IPS-18c (cell line): ENCODE data around the gene PHLDB1.

Experiments
- H3K4me3 ChIP-seq: 2 replicates; pipeline ENCODE4 v1.7.0; 2013; ENCODE audit warnings: low read depth, mild to moderate bottlenecking, low read length, moderate library complexity; ENCODE audit not compliant: insufficient read depth
- H3K9me3 ChIP-seq: one replicate; pipeline ENCODE4 v1.6.1; 2013; ENCODE audit warnings: mild to moderate bottlenecking, low read length, moderate library complexity; ENCODE audit not compliant: control insufficient read depth, insufficient read depth

Gene PHLDB1

DNA sequence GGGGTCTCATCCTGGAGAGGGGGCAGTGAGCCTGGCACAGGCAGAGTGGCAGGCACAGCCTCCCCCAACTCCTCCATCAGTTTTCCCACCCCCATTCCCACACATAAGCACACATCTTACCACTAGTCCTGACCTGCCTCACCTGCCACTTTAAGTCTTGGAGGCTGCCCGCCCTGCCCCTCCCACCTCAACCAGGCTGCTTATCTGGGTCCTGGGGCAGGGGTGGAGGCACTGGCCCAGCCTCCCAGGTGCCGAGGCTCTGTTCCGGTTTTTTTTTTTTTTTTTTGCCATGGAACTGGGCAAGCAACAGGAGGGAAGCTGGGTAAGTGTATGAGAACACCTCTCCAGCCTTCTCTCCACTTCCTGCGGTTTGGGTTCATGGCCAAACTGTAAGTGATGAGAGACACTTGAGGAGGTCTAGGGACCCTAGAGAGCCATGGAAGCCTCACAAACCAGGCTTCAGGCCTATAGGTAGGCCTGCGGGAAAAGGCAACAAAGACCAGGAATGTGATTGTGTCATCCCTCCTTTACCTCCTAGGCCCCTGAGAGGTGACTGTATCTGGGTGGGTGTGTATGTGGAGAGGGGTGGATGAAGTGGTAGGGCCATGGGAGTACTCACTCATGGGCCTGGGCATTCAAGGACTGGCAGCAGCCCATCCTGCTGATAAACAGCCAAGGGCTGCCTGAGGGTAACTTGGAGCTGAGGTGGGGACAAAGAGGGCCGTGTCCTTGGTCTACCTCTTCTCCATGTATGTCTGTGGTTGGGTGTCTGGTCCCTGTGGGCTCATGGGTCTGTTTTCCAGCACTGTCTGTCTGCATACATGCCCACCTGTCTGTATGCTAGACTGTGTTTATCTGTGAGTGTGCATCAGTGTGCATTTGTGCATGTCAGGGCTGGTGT, 22.6 kb downstream of the PHLDB1 start:
- no peaks in the 10 kb centered on the region for H3K9me3 ChIP-seq

DNA sequence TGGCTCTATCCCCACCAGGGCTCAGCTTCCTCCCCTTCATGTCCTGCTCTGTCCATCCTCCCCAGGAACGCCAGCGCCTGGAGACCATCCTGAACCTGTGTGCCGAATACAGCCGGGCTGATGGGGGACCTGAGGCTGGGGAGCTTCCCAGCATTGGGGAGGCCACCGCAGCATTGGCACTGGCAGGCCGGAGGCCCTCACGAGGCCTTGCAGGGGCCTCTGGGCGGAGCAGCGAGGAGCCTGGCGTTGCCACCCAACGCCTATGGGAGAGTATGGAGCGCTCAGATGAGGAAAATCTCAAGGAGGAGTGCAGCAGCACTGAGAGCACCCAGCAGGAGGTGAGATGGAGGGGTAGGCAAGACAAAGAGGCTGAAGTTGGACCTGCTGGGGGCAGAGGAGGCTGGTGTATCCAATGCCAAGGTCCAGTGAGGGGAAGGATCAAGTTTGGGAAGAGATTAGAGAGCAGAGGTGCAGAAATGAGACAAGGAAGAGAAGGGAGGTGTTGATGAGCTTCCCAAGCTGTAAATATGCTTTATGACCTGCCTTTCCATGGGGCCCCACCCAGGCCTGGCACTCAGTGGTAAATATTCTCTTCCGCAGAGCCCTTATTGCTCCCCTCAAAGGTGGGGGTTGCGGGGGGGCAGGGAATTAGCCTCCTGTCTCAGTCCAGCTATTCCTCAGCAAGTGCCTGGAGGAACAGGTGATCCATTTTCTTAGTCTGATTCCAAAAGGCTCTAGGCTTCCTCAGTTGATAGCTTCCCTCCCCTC, 23.9 kb downstream of the PHLDB1 start:
- Histone ChIP-seq H3K9me3 (no peaks in the 10 kb centered on the region), H3K4me3 (no peak overlapping the region)

More for the DNA sequence above, 22.6 kb downstream of the PHLDB1 start:
- no peak overlapping the region for H3K4me3 ChIP-seq

DNA sequence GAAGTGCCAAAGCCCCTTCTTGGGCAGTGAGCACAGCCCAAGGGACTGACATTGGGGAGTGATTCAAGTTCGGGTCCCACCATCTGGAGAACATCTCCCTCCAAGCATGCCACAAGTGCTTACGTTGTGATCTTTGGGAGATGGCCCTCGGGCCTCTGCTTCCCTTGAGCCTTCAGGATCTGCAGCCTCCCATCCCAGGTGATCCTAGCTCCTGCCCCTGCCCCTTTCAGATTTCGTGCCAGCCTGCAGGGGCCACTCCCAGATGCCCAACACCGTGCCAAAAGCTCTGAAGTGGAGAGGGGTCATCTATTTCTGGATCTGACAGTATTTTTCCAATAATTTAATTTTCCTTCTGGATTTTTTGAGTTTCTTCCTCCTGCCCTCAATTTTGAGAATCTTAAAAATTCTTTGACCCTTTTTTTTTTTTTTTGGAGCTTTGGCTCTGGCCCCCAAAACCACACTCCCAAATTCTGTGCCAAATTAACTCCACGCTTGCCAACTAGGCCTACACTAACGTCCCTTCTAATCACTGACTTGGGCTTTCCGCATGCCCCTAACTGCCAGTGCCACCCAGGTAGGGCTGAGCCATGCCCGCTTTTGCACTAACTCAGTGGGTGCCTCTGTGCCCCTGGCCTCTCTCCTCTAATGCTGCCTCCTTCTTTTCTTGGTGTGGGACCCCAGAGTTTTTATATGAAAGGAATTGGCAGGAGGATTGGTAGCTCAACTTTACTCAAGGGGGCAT, 25.3 kb downstream of the PHLDB1 start:
- no peaks in the 10 kb centered on the region for H3K9me3 ChIP-seq
- H3K4me3 ChIP-seq = no peak overlapping the region

DNA sequence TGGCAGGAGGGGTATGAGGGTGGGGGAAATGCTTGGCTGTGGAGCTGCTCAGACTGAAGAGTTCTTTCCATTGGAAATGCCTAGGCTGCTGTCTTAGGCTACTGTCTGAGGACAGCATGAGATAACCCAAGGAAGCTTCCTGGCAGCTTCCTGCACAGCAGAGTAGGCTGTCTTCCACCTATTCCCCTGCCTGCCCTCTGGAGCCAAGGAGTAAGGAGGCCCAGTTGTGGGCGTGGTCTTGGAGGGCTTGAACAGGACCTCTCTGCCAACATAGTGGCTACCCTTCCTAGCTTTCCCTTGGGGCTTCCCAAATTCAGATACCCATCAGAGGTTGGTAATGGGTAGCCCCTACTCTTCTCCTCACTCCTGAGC, 25.9 kb downstream of the PHLDB1 start:
- Histone ChIP-seq H3K9me3 (no peaks in the 10 kb centered on the region), H3K4me3 (no peak overlapping the region)

DNA sequence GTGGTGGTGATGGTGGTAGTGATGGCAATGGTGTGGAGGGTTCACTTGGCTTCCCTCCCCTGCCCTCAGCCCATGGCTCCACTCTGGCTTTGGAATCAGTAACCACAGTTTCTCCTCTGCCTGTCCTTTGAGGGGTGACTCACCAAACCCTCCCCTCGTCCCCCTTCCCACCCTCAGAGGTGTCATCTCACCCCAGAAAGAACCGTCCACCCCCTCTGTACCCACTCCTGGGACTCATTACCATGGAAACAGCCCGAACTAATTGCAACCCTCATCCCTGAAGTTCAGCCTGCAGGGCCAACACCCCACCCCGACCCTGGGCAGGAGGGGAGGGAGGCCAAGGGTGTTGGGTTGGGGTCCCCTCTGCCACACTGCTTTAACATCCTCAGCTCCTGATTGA, 26.6 kb downstream of the PHLDB1 start:
- H3K4me3 ChIP-seq = peak overlapping the region; percentile 71; the same call in 1 of the 2 replicates
- H3K9me3 ChIP-seq = no peaks in the 10 kb centered on the region

DNA sequence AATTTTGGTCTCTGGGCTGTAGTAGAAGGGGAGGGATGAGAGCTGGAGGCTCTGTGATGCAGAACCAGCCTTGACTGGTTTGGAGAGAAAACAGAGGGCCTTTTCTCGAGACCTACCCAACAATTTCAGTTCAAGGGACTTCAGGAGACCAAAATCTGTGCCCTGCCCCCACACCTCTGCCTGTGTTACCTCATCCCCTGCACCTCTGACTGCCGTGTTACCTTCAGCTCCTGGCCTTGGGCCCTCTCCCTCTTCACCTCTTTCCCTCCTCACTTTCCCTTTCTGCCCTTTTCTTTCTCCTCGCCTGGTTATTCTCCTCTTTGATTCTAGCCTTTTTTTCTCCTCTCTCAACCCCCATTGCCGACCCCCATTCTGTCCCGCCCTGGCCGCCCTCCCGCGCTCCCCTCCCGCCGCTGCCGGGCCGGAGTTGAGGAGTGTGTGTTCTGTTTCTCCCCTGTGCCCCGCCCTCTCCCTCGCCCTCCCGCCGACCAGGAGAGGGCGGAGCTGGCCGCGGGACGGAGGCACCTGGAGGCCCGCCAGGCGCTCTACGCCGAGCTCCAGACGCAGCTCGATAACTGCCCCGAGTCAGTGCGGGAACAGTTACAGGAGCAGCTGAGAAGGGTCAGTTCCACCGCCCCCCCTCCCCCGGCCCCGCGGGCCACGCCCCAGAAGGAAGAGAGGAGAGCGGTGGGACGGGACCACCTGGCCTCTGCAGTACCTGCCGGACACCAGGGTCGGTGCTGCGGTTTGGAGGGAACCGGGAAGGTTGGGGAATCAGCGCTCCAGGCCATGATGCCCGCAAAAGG, 27.2 kb downstream of the PHLDB1 start:
- Histone ChIP-seq H3K9me3 (no peaks in the 10 kb centered on the region), H3K4me3 (peak overlapping the region; percentile 71)

DNA sequence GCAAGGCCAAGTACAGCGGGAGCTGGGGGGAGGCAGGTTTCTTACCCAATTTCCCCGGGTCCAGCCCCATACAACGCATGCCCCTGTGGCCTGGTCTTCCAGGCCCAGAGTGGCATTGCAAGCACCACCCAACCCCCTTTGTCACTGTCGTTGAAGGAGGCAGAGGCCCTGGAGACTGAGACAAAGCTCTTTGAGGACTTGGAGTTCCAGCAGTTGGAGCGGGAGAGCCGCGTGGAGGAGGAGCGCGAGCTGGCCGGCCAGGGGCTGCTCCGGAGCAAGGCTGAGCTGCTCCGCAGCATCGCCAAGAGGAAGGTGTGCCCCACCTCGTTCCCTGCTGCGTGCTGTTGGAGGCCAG, 27.8 kb downstream of the PHLDB1 start:
- no peaks in the 10 kb centered on the region for H3K9me3 ChIP-seq
- H3K4me3 ChIP-seq = peak overlapping the region; percentile 71

DNA sequence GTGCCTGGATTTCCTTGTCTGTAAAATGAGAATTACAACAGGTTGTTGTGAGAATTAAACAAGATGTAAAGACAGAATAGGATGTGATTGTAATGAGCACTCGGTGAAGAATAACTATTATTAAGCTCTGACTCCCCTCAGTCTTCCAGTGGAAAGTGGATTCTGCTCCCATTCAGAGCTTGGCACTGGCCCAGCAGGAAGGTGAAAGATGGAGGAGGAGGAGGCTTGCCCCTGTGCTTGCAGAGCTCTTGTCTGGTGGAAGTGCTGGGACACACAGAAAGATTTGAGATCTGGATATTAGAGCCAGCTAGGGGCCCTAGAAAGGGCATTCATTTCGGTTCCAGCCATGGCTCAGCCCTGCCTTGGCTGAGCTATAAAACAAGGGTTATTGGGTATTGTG, 28.2 kb downstream of the PHLDB1 start:
- peak overlapping the region; percentile 71 for H3K4me3 ChIP-seq
- no peaks in the 10 kb centered on the region for H3K9me3 ChIP-seq

DNA sequence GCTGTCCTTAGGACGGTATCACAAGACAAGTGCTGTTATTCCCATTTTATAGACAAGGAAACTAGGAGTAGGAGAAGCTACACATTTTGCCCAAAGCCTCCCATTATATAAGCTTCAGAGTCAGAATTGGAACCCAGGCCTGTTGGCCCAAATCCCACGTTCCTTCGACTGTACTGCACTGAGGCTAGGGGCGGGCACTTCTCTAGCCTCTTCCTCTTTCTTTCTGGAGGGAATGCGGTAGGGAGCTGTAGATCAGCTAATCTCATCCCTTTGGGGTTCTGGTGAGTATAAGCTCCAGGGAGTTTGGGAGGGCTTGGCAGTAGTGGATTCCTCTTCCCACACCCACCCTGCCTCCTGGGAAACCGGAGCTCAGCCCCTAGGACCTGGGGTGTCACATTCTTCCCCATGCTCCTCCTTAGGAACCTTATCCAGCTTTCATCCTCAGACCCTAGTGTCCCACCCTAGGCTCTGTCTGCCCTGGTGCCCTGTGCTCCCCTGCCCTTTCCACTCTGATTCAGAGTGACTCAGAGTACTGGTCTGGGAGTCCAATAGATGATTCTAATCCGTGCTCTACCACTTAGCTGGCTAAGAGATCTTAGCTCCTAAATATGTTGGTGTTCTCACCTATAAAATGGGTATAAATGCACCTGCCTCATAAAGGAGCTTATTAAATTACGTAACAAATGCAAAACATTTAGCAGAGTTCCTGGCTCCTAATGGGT, 29.3 kb downstream of the PHLDB1 start:
- H3K9me3 ChIP-seq = no peaks in the 10 kb centered on the region
- H3K4me3 ChIP-seq = no peak overlapping the region; the same call in 1 of the 2 replicates

DNA sequence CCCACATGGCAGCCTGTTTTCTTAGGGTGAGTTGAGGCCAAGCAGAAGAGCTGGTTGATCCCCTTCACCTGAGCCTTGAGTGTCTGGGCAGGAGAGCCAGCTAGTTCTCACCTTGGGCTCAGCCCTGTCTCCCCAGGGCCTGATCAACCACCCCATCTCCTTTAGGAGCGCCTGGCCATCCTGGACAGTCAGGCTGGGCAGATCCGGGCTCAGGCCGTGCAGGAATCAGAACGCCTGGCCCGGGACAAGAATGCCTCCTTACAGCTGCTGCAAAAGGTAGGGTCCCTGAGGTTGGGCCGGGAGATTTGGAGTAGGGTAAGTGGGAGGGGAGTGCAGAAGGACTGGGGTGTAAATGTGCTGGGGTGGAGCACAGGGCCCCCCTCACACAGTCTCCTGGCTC, 31.3 kb downstream of the PHLDB1 start:
- H3K4me3 ChIP-seq = no peak overlapping the region
- no peaks in the 10 kb centered on the region for H3K9me3 ChIP-seq

DNA sequence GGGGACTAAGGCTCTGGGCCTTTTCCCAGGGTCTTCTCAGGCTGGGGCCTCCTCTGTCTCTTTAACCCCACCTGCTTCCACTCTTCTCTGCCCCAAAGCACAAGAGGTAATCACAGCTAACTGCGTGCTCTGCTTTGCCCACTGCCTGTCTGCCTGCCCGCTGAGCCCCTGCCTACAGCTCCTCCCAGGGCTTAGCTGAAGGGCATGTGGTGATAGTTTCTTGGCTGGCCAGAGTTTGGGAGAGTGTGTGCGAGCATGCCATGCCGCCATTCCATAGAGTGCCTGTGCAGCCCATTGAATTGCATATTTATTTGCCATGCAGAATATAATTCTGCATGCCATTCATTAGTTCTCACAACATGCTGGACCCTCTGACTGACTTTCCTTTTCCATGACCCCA, 32.5 kb downstream of the PHLDB1 start:
- no peaks in the 10 kb centered on the region for H3K9me3 ChIP-seq

DNA sequence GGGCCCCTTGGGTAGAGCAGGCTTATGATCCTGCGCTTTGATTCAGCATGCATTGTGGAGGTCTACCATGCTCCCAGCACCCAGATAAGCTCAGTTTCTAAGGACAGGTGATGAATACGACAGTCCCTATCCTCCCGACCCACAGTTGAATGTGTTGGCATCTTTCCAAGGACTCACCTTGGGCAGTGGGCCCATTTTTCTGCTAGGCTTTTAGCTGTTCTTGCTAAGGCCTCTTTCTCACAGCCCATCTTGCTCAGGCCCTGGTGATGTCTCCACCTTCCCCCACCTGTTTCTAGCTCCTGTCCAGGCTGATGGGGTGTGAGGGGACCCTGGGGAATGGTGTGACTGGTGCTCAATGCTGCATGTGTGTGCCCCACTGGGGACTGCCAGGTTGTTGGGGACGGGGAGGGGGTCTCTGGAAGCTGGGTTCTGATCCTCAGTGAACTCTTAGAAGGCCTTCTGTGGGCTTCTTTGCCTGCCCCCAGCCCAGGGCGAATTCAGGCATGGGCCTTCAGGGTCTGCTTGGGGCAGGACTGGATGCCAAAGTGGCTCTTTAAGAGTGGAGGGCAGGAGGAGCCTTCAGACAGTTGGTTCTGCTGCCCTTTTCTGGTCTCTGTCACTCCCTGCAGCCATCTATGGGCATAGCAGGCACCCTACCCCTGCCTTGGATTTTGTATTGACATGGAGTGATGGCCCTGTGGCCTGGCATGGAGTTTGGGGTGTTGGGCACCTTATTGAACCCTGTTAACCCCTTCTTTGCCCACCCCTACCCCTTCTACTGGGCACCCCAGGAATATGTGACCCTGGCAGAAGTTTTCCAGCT, 33.1 kb downstream of the PHLDB1 start:
- Histone ChIP-seq H3K4me3 (no peak overlapping the region), H3K9me3 (no peaks in the 10 kb centered on the region)

More for the DNA sequence above, 32.5 kb downstream of the PHLDB1 start:
- no peak overlapping the region for H3K4me3 ChIP-seq

DNA sequence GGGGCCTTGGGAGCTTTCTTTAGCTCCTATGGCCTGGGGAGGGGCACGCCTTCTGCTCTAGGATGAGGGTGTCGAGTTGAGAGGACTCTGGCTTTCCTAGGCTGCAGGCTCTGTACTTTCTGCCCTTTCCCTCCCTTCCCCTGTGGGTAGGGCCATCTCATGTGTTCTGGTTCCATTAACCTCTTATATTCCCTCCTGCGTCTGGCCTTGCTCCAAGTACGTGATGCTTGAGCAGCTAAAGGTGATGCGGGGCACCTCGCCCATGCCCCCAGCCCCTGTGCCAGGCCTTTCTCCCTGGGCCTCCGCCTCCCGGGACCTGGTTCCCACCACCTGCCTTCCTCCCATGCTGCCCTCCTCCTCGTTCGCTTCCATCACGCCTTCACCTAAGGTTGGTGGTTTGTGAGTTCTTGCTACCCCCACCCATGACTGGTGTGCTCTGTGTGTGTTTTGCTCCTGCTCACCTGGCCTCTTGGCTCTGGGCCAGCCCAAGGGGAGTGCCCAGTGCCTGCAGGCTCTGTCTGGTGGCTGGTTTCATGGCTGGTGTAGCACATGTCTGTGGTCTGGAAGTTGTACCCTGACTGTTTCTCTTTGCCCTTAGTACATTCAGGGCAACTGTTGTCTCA, 34.1 kb downstream of the PHLDB1 start:
- Histone ChIP-seq H3K4me3 (no peak overlapping the region), H3K9me3 (no peaks in the 10 kb centered on the region)

DNA sequence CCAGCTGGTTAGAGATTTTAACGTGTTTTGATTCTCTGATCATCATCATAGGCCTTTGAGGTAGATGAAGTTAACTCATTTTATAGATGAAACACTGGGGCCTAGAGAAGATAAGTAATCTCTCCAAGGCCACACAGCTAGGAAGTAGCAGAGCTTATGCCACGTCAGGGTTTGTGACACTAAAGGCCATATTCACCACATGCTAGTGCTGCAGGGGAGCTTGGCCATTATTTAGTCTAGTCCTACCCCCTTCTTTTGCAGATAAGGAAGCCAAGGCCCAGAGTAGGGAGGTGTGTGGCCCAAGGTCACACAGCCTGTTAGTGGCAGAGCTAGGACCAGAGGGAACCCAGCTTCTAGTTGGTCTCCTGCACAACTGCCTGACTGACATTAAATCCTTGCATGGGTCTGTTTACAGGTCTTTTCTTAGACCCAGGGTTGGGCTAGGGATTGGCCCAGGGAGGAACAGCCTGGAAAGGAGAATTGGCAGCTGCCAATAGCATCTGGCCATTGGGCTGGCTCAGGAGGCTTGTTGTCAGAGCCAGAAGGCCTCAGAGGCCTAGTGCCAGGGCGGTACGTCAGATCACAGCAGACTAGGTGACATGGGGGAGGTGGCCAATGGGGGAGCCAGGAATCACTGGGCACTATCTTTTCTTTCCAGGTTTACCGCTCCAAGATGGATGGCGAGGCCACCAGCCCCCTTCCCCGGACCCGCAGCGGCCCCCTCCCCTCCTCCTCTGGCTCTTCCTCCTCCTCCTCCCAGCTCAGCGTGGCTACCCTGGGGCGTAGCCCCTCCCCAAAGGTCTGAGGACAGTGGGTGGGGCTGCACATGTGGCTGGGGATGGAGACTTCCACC, 36.0 kb downstream of the PHLDB1 start:
- Histone ChIP-seq H3K9me3 (no peaks in the 10 kb centered on the region), H3K4me3 (no peak overlapping the region)

DNA sequence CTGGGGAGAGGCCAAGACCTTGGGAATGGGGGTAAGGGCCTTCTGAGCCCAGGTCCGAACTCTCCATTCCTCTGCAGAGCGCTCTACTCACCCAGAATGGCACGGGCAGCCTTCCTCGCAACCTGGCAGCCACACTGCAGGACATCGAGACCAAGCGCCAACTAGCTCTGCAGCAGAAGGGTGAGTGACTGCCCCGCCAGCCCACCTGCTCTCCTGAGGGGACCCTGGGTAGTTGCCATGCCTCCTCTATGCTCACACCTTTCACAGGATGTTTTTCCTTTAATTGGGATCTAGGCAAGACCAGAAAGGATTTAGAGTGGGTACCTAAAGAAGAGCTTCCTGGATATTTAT, 36.6 kb downstream of the PHLDB1 start:
- Histone ChIP-seq H3K9me3 (no peaks in the 10 kb centered on the region), H3K4me3 (no peak overlapping the region)
